Measurements from ENCODE around the gene CARS1. TPM values are rescaled to one million over a fixed set of nuclear protein-coding genes. Genes with fewer than 3 reads are reported as not detected.

CARS1 gene
- total and polyA plus RNA-seq, 2 experiments from 2014 or later = 72.9 to 95.9 TPM

DNA sequence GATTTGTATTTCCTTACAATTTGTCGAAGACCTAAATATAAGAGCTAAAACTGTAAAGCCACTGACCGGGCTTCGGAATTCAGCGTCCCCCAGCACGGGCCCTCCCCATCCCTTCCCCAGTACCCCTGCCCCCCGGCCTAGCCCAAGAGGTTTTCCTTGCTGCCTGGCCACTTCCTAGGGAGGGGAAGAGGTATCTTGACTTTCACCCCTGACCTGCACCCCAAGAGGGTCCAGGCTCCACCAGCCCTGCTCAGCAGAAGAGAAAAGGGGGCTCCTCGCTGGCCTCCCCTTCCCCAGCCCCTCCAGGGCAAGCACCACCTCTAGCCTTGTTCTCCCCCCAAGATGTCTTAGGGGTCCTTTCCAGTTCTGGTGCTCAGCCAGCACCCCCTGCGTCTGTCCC is 26.1 kb upstream of the CARS1 start (continued):
- TF ChIP-seq ZNF462 (CRISPR knock-in tag; IDR thresholded peaks at IDR 0.05) = no peak
- no peak for TF ChIP-seq JUNB (IDR thresholded peaks at IDR 0.05; ENCODE audit: unreplicated experiment)
- TF ChIP-seq, protein P1, sequence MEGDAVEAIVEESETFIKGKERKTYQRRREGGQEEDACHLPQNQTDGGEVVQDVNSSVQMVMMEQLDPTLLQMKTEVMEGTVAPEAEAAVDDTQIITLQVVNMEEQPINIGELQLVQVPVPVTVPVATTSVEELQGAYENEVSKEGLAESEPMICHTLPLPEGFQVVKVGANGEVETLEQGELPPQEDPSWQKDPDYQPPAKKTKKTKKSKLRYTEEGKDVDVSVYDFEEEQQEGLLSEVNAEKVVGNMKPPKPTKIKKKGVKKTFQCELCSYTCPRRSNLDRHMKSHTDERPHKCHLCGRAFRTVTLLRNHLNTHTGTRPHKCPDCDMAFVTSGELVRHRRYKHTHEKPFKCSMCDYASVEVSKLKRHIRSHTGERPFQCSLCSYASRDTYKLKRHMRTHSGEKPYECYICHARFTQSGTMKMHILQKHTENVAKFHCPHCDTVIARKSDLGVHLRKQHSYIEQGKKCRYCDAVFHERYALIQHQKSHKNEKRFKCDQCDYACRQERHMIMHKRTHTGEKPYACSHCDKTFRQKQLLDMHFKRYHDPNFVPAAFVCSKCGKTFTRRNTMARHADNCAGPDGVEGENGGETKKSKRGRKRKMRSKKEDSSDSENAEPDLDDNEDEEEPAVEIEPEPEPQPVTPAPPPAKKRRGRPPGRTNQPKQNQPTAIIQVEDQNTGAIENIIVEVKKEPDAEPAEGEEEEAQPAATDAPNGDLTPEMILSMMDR (conservative IDR thresholded peaks at IDR 0.05; ENCODE audit: low read depth in 2 of 2) = no peak
- no peak for TF ChIP-seq ETS1 (IDR thresholded peaks at IDR 0.05)
- TF ChIP-seq, protein P2, sequence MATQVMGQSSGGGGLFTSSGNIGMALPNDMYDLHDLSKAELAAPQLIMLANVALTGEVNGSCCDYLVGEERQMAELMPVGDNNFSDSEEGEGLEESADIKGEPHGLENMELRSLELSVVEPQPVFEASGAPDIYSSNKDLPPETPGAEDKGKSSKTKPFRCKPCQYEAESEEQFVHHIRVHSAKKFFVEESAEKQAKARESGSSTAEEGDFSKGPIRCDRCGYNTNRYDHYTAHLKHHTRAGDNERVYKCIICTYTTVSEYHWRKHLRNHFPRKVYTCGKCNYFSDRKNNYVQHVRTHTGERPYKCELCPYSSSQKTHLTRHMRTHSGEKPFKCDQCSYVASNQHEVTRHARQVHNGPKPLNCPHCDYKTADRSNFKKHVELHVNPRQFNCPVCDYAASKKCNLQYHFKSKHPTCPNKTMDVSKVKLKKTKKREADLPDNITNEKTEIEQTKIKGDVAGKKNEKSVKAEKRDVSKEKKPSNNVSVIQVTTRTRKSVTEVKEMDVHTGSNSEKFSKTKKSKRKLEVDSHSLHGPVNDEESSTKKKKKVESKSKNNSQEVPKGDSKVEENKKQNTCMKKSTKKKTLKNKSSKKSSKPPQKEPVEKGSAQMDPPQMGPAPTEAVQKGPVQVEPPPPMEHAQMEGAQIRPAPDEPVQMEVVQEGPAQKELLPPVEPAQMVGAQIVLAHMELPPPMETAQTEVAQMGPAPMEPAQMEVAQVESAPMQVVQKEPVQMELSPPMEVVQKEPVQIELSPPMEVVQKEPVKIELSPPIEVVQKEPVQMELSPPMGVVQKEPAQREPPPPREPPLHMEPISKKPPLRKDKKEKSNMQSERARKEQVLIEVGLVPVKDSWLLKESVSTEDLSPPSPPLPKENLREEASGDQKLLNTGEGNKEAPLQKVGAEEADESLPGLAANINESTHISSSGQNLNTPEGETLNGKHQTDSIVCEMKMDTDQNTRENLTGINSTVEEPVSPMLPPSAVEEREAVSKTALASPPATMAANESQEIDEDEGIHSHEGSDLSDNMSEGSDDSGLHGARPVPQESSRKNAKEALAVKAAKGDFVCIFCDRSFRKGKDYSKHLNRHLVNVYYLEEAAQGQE (IDR thresholded peaks at IDR 0.05; ENCODE audit: unreplicated experiment) = no peak

Data from GM23338 (cell line).